Muscle of leg (tissue), 11 donors: ENCODE measurements around the gene CDC42SE2. TPM values are rescaled to one million over a fixed set of nuclear protein-coding genes. Genes with fewer than 3 reads are reported as not detected.

Experiments used
- DNase-seq: peaks from one replicate; pipeline ENCODE4 v3.0.0; 2013
- H3K27ac ChIP-seq: one replicate; pipeline ENCODE4 v1.5.1; 2013; ENCODE audit warnings: mild to moderate bottlenecking, low read length, control low read depth
- H3K27me3 ChIP-seq: one replicate; pipeline ENCODE4 v1.6.1; 2013; ENCODE audit warnings: low read length; ENCODE audit not compliant: control insufficient read depth, insufficient read depth
- H3K36me3 ChIP-seq: one replicate; pipeline ENCODE4 v1.6.1; 2013; ENCODE audit warnings: low read length; ENCODE audit not compliant: control insufficient read depth, insufficient read depth
- H3K4me1 ChIP-seq: one replicate; pipeline ENCODE4 v1.6.1; 2013; ENCODE audit warnings: low read length; ENCODE audit not compliant: control insufficient read depth, insufficient read depth
- H3K4me3 ChIP-seq: one replicate; pipeline ENCODE4 v1.5.1; 2013; ENCODE audit warnings: low read length, control low read depth
- H3K9me3 ChIP-seq: replicated peaks from 2 replicates; pipeline ENCODE4 v1.6.1; 2013; ENCODE audit warnings: low read depth, low read length; ENCODE audit not compliant: control insufficient read depth
- WGBS: methylation state at CpG from one replicate; pipeline ENCODE4 v1.1.5; 2013; ENCODE audit warnings: missing lambda C conversion rate; ENCODE audit not compliant: insufficient coverage; 5-methylcytosine and 5-hydroxymethylcytosine counted together
- polyA plus RNA-seq, 8 donors: library from polyadenylated mRNA; unstranded; fragments of 120-200 nt; gene quantifications; one replicate each; pipeline versions ENCODE4 v1.2.1 to v1.2.3, GENCODE V29; 2013; ENCODE audit warnings: inconsistent platforms in 1 of 8, low replicate concordance in 1 of 8; ENCODE audit not compliant: insufficient read length in 8 of 8, insufficient read depth in 1 of 8
- total RNA-seq: library from RNA; stranded (reverse); fragments of 120-200 nt; gene quantifications from one replicate; pipeline ENCODE4 v1.2.4, GENCODE V29; 2013

The CDC42SE2 gene
- total and polyA plus RNA-seq, 9 donors: 19.7 to 27.3 (median 24.4) TPM

DNA sequence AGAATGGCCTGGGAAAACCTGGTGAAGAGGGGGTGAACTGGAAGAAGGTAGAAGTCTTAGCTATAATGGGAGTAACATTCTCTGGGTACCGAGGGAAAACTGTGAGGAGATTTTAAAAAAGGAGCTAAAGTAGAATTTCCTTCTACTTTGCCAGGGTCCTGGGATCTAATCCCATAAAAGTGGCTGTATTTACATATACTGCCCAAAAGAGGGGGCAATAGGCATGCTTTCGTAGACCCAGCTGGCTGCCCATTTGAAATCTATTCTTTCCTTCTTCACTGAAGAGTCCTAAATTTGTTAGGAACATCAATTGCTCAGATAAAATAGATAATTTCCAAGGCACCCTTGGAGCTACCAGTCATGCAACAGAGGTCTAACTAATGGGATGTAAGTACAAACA lies 159.2 kb downstream of the CDC42SE2 start:
- Histone ChIP-seq H3K4me3 (no peak overlapping the region), H3K36me3 (peaks cover 19% of the 10 kb centered on the region), H3K4me1 (no peaks in the 10 kb centered on the region), H3K27me3 (no peaks in the 10 kb centered on the region), H3K27ac (no peak overlapping the region), H3K9me3 (no peaks in the 10 kb centered on the region)
- no peak for DNase-seq
- 100% methylated on average over 1 of the region's 2 CpGs for WGBS

DNA sequence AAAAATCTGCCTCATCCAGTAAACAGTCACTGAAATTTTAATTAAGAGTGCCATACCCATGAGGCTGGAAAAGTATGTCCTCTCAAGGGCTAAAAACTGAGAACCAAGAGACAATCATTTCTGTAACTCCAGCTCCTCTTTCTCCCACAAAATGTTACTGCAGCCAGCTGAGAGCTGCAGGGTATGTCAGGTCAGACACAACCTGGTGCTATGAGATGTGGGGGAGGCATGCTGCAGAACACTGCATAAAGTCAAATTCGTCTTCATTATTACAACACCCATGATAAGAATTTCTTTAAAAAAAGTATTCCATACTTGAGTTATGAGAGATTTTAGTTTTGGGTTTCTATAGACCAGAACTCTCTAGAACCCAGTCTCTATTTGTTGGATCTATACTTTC lies 162.2 kb downstream of the CDC42SE2 start:
- peaks cover 29% of the 10 kb centered on the region for H3K36me3 ChIP-seq
- no peak for DNase-seq
- H3K4me1 ChIP-seq: no peaks in the 10 kb centered on the region
- WGBS: no CpG with 5 or more reads among the region's 1 CpG
- H3K4me3 ChIP-seq: no peak overlapping the region
- H3K9me3 ChIP-seq: no peaks in the 10 kb centered on the region
- no peaks in the 10 kb centered on the region for H3K27me3 ChIP-seq
- H3K27ac ChIP-seq: no peak overlapping the region

DNA sequence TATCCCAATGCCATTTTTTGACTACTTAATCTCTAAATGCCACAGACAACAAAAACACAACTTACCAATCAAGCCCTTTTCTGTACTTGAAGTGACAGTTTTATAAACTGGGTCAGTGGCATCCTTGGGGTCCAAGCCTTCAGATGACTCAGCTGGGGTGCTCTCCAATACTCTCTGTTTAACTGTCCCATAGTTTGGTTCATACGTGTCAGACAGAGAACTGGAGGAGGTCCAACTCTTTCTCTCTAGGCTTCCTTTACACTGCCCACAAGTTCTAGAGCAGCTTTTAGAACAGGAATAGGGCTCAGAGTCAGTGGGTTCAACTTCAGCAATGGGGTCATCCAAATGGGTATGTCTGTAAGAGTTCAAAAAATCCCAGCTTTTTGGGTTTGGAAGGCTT lies 166.9 kb downstream of the CDC42SE2 start:
- no peaks in the 10 kb centered on the region for H3K9me3 ChIP-seq
- H3K4me3 ChIP-seq: no peak overlapping the region
- no peak overlapping the region for H3K27ac ChIP-seq
- peaks cover 39% of the 10 kb centered on the region for H3K36me3 ChIP-seq
- no peaks in the 10 kb centered on the region for H3K4me1 ChIP-seq
- no peak for DNase-seq
- no peaks in the 10 kb centered on the region for H3K27me3 ChIP-seq
- WGBS: no CpG with 5 or more reads among the region's 1 CpG

DNA sequence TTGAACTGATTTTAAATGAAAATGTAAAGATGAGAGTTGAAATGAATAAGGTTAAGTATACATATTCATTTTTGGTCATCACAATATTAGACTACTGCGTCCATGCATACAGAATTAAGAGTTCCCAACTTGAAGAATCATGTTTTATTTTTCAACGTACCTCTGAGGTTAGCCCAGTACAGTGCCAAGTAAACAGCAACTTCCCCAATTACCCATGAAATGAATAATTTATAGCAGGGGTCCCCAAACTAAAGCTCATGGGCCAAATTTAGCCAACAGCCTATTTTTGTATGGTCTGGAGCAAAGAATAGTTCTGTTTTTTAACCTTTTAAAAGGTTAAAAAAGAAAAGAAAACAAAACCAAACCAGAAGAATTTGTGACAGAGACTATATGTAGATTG lies 167.9 kb downstream of the CDC42SE2 start:
- Histone ChIP-seq H3K4me1 (no peaks in the 10 kb centered on the region), H3K4me3 (no peak overlapping the region), H3K27me3 (no peaks in the 10 kb centered on the region), H3K9me3 (no peaks in the 10 kb centered on the region), H3K27ac (no peak overlapping the region), H3K36me3 (peaks cover 39% of the 10 kb centered on the region)
- no CpG with 5 or more reads among the region's 2 CpGs for WGBS
- no peak for DNase-seq

DNA sequence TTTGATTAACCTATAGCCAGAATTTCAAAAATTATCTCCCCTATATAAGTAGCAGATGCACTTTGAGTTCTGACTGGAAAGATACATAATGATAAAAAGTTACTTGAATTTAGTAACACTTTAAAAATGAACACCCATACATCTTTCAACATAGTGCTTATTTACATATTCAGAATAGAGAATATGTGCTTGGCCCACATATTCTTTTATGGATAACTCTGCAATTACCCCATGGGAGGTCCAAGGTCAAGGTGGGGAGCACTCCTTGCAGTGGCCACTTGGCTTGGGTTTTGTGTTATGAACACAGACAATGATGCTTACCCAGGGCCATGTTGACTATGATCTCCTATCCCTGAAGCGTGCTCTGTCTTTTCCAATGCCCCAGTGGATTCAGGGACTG lies 169.3 kb downstream of the CDC42SE2 start:
- WGBS: 100% methylated on average over 1 of the region's 1 CpG
- no peaks in the 10 kb centered on the region for H3K9me3 ChIP-seq
- no peak for DNase-seq
- H3K4me1 ChIP-seq: no peaks in the 10 kb centered on the region
- H3K36me3 ChIP-seq: peaks cover 35% of the 10 kb centered on the region
- no peak overlapping the region for H3K27ac ChIP-seq
- H3K4me3 ChIP-seq: no peak overlapping the region
- no peaks in the 10 kb centered on the region for H3K27me3 ChIP-seq

DNA sequence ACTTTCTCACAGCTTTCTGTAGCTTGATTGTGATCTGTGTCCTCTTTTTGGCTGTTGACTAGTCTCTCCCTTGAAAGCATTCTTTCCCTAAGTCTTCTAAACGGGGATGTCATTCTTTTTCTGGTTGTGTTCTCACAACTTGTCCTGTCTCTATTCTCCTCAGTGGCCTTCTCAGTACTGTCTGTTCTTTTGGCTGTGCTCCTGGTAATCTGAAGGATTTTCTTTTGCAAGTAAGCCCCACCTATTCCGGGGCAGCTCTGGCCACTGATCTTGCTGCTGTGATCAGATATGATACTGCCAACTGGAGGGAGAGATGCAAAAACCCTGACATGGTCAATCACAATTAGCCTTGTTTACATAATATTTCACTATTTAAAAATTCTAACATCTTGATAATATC lies 172.2 kb downstream of the CDC42SE2 start:
- Histone ChIP-seq H3K4me3 (no peak overlapping the region), H3K9me3 (no peaks in the 10 kb centered on the region), H3K4me1 (no peaks in the 10 kb centered on the region), H3K36me3 (peaks cover 40% of the 10 kb centered on the region), H3K27ac (no peak overlapping the region), H3K27me3 (no peaks in the 10 kb centered on the region)
- no CpG with 5 or more reads among the region's 2 CpGs for WGBS
- no peak for DNase-seq

DNA sequence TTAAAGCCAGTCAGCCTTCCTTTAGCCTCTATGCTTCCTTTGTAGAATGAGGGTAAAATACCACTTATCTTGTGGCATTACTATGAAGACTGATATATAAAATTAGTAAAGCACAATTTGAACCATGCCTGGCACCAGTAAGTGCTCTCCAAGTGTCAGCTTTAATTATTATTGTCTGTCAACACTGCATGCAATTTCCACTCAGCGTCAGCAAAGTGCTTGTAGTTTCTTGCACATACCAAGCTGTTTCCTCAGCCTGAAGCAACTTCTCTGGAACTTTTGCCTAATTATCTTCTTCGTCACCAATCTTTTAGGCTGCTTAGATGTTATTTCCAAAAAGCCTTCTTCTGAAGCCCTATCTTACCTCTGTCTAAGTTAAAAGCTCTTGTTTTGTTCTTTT lies 177.3 kb downstream of the CDC42SE2 start:
- Histone ChIP-seq H3K9me3 (no peaks in the 10 kb centered on the region), H3K27ac (no peak overlapping the region), H3K36me3 (peaks cover 25% of the 10 kb centered on the region), H3K4me3 (no peak overlapping the region), H3K27me3 (no peaks in the 10 kb centered on the region), H3K4me1 (no peaks in the 10 kb centered on the region)
- 78% methylated on average over 1 of the region's 2 CpGs for WGBS
- DNase-seq: no peak

Other genes starting within 250 kb of the CDC42SE2 start
- 245 TPM for gene HINT1, start 98.8 kb upstream of the CDC42SE2 start, total RNA-seq
- gene HINT1, start 98.8 kb upstream of the CDC42SE2 start, polyA plus RNA-seq: 100 to 1,000 TPM; 288 to 411 (median 339) TPM
- gene LYRM7, start 93.1 kb upstream of the CDC42SE2 start, total RNA-seq: 10.3 TPM
- gene LYRM7, start 93.1 kb upstream of the CDC42SE2 start, polyA plus RNA-seq: 10 to 100 TPM in 5 of 8 donors, 1 to 10 TPM in 3; 8.3 to 12.7 (median 11.1) TPM